A673 (cell line): ENCODE results near the gene ADCYAP1R1.

ENCODE experiments used
- EZH2 ChIP-seq: fragments of 200-600 bp; sonication (generic); IDR thresholded peaks from 2 replicates; pipeline ENCODE4 v1.6.1; 2017; ENCODE audit warnings: borderline replicate concordance, low read depth, mild to moderate bottlenecking, mixed read lengths, antibody characterized with exemption, low read length; ENCODE audit not compliant: poor library complexity, severe bottlenecking
- TF ChIP-seq, protein P1 (sequence below): fragments of 300-800, 200-600 bp; sonication (generic); conservative IDR thresholded peaks from 2 replicates; pipeline ENCODE4 v1.5.1; 2017; ENCODE audit warnings: low read depth, mild to moderate bottlenecking, antibody characterized with exemption, low read length, moderate library complexity, mixed read lengths

DNA sequence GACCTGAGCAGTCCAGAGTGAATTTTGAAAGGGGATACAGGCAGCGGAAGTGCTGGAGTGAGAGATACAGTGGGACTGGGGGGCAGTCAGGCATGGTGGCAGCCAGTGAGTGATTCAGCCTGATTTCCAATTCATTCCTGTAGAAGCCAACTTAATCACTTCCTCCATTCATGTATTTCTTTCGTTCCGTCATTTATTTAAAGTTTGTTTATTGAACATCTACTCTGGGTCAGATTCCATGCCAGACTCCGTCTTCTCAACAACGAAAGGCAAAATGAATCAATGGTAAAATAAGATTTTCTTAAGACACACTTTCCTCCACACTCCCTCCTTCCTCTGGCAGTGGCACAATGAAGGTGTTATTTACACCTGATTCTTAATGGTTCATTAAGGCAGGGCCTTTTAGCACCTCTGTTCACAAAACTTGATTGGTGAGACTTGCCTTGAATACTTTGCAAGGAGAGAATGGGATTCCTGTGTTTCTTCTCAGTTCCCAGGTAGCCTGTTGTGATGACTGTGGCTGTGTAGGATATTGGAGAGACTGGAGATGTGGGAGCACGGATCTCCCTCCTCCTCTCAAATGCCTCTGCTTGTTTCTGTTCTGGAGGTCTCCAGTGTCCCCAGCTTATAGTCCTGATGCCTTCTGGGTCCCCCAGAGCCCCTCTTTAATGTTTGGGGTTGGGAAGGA is 27.9 kb downstream of the ADCYAP1R1 start:
- TF ChIP-seq, protein P1, sequence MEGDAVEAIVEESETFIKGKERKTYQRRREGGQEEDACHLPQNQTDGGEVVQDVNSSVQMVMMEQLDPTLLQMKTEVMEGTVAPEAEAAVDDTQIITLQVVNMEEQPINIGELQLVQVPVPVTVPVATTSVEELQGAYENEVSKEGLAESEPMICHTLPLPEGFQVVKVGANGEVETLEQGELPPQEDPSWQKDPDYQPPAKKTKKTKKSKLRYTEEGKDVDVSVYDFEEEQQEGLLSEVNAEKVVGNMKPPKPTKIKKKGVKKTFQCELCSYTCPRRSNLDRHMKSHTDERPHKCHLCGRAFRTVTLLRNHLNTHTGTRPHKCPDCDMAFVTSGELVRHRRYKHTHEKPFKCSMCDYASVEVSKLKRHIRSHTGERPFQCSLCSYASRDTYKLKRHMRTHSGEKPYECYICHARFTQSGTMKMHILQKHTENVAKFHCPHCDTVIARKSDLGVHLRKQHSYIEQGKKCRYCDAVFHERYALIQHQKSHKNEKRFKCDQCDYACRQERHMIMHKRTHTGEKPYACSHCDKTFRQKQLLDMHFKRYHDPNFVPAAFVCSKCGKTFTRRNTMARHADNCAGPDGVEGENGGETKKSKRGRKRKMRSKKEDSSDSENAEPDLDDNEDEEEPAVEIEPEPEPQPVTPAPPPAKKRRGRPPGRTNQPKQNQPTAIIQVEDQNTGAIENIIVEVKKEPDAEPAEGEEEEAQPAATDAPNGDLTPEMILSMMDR, result no peak
- TF ChIP-seq EZH2, result no peak
